NCI-H146 treated with DMSO at 0.1 percent for 48 hours (cell line): ENCODE measurements around the gene GLRA2.

Source experiments
- DNase-seq: peaks from one replicate; lab custom pipeline; 2025; ENCODE audit not compliant: unreplicated experiment; lab: John Stamatoyannopoulos, UW

Gene GLRA2

GRCh38 chrX:14697451-14697850 lies 168.1 kb downstream of the GLRA2 start:
- peak; percentile 0 for DNase-seq

GRCh38 chrX:14698790-14699189 lies 169.5 kb downstream of the GLRA2 start:
- DNase-seq: peak; percentile 0

GRCh38 chrX:14700982-14701381 lies 171.6 kb downstream of the GLRA2 start:
- no peak for DNase-seq

GRCh38 chrX:14702145-14702544 lies 172.8 kb downstream of the GLRA2 start:
- DNase-seq: no peak

GRCh38 chrX:14712096-14712495 lies 182.8 kb downstream of the GLRA2 start:
- no peak for DNase-seq

GRCh38 chrX:14717949-14718348 lies 188.6 kb downstream of the GLRA2 start:
- no peak for DNase-seq

GRCh38 chrX:14718403-14718802 lies 189.1 kb downstream of the GLRA2 start:
- DNase-seq: no peak

GRCh38 chrX:14729058-14729457 lies 199.7 kb downstream of the GLRA2 start:
- no peak for DNase-seq

- DNase-seq: no peak
These were observed 209.3 kb downstream of the GLRA2 start for GRCh38 chrX:14738643-14739042.

- no peak for DNase-seq
These were observed 224.1 kb downstream of the GLRA2 start for GRCh38 chrX:14753441-14753840.

- DNase-seq: no peak
These were observed 228.7 kb downstream of the GLRA2 start for GRCh38 chrX:14758029-14758491.

GRCh38 chrX:14775416-14775815 lies 246.1 kb downstream of the GLRA2 start:
- DNase-seq: no peak

DNA sequence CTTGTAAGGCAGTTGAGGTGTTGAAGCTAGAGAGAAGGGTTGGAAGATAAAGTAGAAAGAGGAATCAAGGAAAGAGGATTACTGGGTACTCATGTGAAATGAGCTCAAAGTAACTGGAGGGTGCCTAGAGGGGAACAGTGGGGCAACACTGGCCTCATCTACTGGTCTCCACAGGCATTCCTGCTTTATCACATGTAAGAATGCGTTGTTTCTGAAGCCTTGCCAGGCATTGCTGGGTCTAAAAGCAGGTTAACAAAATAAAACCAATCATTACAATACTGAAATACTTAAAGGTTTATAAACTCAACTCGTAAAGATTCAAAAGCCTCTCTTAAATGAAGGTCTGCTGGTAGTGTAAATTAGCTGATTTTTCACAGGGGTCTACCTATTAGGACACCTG lies 247.6 kb downstream of the GLRA2 start:
- DNase-seq: no peak

GRCh38 chrX:14777525-14777924 lies 248.2 kb downstream of the GLRA2 start:
- no peak for DNase-seq

DNA sequence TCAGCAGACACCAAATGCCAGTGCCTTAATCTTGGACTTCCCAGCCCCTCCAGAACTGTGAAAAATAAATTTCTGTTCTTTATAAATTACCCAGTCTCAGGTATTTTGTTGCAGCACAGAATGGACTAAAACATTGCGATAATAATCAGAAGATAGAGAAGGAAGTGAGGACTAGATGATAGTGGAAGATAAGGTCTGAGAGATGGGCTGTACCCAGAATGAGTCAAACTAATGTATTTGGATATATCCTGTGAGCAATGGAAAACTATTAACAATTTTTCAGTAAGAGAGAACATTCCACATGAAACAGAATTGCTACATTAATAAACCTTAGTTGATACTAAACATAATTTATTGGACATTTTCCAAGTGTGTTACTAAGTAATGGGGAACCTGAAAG lies 250.2 kb downstream of the GLRA2 start:
- DNase-seq: no peak
